Kidney epithelial cell (primary cell): ENCODE data around the gene ANO9. TPM values are rescaled to one million over a fixed set of nuclear protein-coding genes. Genes with fewer than 3 reads are reported as not detected.

Experiments
- DNase-seq: peaks from one replicate; pipeline ENCODE4 v3.0.0-alpha.2; 2010; ENCODE audit warnings: low read depth
- H3K27me3 ChIP-seq: 2 replicates; pipeline ENCODE4 v1.6.0; 2011; ENCODE audit warnings: low read length; ENCODE audit not compliant: control insufficient read depth, insufficient read depth
- H3K36me3 ChIP-seq: 2 replicates; pipeline ENCODE4 v1.5.1; 2011; ENCODE audit warnings: low read length; ENCODE audit not compliant: control insufficient read depth, insufficient read depth
- H3K4me3 ChIP-seq: 2 replicates; pipeline ENCODE4 v1.5.1; 2011; ENCODE audit warnings: low read depth, mild to moderate bottlenecking, control low read depth, low read length
- total RNA-seq: library from RNA; depleted of rRNA; stranded (reverse); fragments of >200 nt; gene quantifications from 2 replicates; pipeline ENCODE4 v1.2.3, GENCODE V29; 2015
- TF ChIP-seq, protein P1 (sequence below): IDR thresholded peaks from 2 replicates; pipeline ENCODE4 v1.5.1; 2011; ENCODE audit warnings: mild to moderate bottlenecking, moderate library complexity, low read length, control low read depth, inconsistent platforms; ENCODE audit not compliant: insufficient read depth, poor library complexity, severe bottlenecking

Gene ANO9
- total RNA-seq, 1 donor from 2014 or later, result 18.4 TPM

DNA sequence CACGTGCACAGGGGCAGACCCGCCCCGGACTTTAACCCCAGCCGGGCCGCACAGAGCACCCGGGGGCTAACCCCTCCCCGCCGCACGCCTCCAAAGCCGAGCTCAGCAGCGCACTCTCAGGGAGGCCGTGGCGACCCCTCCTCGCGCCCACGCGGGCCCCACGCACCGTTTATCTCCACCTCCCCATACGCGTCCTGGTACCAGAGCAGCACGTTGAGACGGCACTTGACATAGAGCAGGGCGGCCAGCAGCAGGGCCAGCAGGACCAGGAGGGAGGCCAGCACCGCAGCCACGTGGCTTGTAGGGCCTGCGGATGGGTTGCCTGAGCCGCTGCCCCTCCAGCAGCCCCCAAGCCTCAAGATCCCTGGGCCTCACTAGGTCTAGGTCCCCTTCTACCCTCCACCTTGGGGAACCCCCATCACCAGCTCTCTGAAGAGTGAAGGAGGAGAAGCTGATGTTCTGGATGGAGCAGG is 34.1 kb downstream of the ANO9 start:
- Histone ChIP-seq H3K27me3 (peaks cover 10% of the 10 kb centered on the region), H3K4me3 (no peak overlapping the region), H3K36me3 (no peaks in the 10 kb centered on the region)
- TF ChIP-seq, protein P1, sequence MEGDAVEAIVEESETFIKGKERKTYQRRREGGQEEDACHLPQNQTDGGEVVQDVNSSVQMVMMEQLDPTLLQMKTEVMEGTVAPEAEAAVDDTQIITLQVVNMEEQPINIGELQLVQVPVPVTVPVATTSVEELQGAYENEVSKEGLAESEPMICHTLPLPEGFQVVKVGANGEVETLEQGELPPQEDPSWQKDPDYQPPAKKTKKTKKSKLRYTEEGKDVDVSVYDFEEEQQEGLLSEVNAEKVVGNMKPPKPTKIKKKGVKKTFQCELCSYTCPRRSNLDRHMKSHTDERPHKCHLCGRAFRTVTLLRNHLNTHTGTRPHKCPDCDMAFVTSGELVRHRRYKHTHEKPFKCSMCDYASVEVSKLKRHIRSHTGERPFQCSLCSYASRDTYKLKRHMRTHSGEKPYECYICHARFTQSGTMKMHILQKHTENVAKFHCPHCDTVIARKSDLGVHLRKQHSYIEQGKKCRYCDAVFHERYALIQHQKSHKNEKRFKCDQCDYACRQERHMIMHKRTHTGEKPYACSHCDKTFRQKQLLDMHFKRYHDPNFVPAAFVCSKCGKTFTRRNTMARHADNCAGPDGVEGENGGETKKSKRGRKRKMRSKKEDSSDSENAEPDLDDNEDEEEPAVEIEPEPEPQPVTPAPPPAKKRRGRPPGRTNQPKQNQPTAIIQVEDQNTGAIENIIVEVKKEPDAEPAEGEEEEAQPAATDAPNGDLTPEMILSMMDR, result no peak
- no peak for DNase-seq

DNA sequence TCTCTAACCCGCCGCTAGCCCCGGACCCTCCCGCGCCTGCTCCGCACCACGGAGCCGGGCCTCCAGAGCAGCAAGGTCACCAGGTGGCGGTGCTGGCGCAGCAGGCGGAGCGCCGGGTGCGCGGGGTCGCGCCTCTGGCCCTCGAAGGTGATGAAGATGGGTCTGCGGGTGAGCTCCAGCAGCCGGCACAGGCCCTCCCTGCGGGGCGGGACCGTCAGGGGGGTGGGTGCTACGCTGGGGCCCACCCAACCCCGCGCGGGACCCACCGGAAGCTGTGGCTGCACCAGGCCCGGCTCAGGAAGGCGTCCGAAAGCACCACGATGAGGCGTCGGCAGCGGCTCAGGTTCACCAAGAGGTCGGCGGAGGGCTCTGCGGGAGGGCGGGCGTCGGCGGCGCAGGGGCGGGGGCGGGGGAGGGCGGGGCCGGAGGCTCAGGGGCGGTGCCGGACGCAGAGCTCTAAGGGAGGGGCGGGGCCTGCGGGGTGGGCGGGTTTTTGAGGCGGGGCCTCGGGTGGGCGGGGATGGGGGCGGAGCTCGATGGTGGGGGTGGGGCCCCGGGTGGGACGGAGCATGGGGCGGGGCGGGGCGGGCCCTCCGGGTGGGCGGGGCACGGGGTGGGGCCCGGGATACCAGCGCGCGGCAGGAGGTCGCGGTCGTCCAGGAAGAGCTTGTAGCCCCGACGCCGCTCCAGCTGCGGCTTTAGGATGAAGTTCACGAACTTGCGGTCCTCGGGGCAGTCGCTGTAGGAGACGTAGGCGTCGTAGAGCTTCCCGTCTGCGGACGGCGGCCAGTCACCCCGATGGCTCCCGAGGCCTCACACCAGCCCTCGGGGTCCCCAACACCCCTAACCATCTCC is 34.8 kb downstream of the ANO9 start:
- TF ChIP-seq, protein P1, result no peak
- peaks cover 10% of the 10 kb centered on the region for H3K27me3 ChIP-seq
- DNase-seq, result no peak
- no peaks in the 10 kb centered on the region for H3K36me3 ChIP-seq
- H3K4me3 ChIP-seq, result peak overlapping the region; percentile 56

DNA sequence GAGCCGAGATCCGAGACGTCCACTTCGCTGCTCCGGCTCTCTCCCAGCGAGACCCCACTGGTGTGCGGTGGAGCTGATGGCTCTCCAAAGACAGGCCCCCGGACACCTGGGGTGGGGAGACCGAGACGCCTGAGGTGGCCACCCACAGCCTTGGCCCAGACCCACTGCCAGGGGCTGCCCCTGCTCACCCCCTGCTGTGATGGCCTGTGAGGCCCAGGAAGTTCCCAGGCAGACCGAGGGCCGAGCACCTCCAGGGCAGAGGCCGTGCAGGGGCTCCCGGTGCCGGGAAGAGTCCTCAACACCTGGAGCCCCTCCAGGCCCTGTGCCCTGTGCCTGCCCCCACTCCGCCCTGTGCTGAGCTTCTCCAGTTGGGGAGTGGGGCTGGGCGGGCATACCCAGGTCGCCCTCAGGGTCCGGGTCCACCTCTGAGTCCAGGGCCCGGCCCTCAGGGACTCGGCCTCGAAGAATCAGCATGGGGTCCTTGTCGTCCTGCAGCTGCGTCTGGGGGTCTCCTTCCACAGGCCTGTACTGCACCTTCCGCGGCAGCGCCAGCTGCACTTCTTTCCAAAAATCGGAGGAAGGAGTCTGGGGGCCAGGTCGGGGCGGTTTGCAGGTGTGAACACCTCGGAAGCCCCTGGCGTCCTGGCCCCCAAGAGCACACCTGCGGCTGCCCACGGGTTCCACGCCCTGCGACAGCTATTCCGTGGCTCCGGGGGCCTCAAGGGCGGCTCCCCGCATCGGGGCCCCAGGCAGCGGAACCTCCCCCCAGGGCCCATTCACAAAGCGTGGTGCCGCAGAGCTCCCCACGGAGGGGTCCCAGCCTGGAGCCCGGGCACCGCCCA is 35.6 kb downstream of the ANO9 start:
- Histone ChIP-seq H3K27me3 (peaks cover 10% of the 10 kb centered on the region), H3K36me3 (no peaks in the 10 kb centered on the region), H3K4me3 (peak overlapping the region; percentile 56)
- TF ChIP-seq, protein P1, result no peak
- no peak for DNase-seq

DNA sequence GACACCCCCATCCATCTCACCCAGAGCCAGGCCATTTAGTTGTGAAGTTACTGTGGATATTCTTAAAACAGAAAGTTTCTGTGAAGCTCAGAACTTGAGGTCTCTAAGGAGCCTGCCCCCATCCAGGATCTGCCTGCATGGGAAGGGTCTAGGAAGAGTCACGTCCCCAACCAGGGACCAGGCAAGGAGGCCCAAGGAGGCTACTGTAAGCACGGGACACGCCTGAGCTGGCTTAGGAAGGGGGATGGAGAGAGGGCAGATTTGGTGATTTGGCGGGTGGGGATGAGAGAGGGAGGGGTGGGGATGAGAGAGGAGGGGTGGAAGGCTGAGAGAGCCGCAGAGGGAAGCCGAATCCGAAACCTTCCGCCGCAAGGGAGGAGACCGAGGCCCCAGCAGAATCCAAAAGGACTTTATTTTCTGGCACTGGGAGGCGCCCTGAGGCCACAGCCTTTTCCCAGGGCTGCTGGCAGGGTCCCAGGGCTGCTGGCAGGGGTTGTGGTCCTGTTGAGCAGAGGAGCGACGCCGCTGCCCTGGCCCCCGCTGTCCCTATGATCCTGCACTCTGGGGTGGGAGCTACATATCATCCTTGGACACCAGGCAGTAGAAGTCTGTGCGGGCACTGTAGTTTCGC is 36.4 kb downstream of the ANO9 start:
- no peaks in the 10 kb centered on the region for H3K36me3 ChIP-seq
- peaks cover 11% of the 10 kb centered on the region for H3K27me3 ChIP-seq
- TF ChIP-seq, protein P1, result no peak
- DNase-seq, result no peak
- no peak overlapping the region for H3K4me3 ChIP-seq

- H3K27me3 ChIP-seq, result peaks cover 18% of the 10 kb centered on the region
- TF ChIP-seq, protein P1, result no peak
- DNase-seq, result no peak
- no peak overlapping the region for H3K4me3 ChIP-seq
- H3K36me3 ChIP-seq, result no peaks in the 10 kb centered on the region
Observed at GRCh38 chr11:404551-405264, 37.1 kb downstream of the ANO9 start.
